ENCODE data around the gene VAPB. TPM values are rescaled to one million over a fixed set of nuclear protein-coding genes. Genes with fewer than 3 reads are reported as not detected.

The VAPB gene
- total RNA-seq, 1 experiment from 2014 or later: 46.6 TPM

DNA sequence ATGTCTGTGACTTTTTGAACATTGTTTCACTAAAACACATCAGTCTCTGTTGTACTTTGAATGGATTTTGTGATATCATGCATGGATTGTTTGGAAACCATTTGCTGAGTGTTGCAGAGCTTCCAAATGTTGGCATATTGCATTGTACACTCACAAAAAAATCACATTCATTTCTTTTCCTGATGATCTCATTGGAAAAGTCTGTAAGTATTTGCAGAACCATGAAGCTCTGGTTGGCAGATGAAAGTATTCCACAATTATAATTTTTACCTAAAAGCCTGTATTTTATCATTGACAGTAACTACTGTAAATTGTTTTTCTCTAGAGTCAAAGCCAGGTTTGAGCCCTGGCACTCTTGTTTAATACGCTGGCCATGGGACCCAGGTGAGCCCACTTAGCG lies 42.1 kb downstream of the VAPB start:
- Mint-ChIP-seq H3K27ac (no peak overlapping the region), H3K9me3 (no peaks in the 10 kb centered on the region), H3K4me3 (no peak overlapping the region), H3K4me1 (peaks cover 38% of the 10 kb centered on the region), H3K36me3 (peaks cover 15% of the 10 kb centered on the region), H3K27me3 (ENCODE audit: low read depth) (no peaks in the 10 kb centered on the region)
- no peak for ATAC-seq
- CTCF ChIA-PET: no interaction called here
- POLR2A ChIA-PET: no interaction called here
- no peak for TF ChIP-seq NR1H2 (CRISPR knock-in tag; IDR thresholded peaks at IDR 0.05)
- DNase-seq (ENCODE audit: low spot score): no peak

DNA sequence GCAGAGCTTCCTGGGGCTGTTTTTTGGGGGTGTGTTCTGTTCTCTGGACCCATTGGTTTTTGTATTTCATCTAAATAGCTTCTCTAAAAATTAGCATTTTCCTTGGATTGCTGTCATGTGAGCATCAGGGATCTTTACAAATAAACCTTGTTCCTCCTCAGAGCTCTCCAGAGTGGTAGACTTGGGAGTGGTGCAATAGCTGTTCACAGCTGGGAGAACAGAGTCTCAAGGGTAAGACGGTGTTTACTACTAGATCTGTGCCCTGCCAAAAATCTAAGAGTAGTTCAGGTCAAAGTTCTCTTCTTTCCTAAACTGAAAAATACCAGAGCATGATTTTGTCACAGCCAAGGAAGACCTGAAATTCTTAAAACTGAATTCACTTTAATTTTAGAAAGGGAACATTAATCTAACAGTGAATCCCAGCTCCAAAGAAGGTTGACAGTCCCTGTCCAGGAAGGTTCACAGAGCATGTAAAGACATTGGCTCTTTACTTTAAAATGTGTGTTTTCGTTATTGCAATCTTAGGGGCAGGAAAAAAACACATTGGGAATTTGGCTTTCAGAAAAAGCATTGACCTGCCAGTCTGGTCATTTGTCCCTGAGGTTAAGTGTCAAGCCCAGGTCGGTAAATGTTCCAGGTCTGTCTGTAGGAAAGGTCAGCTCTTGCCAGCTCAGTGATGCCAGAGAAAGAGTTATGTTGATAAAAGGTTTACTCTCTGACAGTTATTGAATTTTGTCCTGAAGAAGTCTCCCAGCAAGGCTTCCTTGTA lies 43.3 kb downstream of the VAPB start:
- peaks cover 18% of the 10 kb centered on the region for H3K36me3 Mint-ChIP-seq
- H3K4me3 Mint-ChIP-seq: no peak overlapping the region
- TF ChIP-seq, protein P1, sequence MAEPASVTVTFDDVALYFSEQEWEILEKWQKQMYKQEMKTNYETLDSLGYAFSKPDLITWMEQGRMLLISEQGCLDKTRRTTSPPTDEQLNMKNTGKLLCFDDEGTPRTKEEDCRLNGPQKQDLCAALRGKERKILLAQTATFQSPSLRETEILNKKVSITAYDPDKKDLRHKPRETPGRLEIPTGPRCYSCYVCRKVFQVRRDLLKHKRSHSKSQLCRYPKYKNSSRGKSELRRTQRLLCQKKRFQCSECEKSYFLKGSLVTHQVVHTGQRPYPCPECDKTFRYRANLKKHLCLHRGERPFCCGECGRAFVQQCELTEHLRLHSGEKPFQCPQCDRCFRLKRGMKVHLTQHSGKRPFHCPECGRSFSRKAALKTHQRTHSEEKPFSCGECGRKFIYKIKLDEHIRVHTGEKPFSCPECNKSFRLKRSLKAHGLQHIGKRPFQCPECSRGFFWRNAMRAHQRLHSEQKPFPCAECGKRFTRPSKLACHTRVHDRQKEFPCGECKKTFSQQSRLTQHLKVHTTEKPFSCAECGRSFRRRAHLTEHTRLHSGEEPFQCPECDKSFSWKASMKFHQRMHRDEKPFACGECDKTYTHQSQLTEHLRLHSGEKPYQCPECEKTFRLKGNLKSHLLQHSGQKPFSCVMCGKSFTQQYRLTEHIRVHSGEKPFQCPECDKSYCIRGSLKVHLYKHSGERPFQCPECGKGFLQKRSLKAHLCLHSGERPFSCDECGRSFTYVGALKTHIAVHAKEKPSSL (CRISPR knock-in tag; conservative IDR thresholded peaks at IDR 0.05): no peak
- no peak for TF ChIP-seq TP53 (CRISPR knock-in tag; IDR thresholded peaks at IDR 0.05)
- TF ChIP-seq, protein P2, sequence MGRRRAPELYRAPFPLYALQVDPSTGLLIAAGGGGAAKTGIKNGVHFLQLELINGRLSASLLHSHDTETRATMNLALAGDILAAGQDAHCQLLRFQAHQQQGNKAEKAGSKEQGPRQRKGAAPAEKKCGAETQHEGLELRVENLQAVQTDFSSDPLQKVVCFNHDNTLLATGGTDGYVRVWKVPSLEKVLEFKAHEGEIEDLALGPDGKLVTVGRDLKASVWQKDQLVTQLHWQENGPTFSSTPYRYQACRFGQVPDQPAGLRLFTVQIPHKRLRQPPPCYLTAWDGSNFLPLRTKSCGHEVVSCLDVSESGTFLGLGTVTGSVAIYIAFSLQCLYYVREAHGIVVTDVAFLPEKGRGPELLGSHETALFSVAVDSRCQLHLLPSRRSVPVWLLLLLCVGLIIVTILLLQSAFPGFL (CRISPR knock-in tag; IDR thresholded peaks at IDR 0.05; ENCODE audit: borderline replicate concordance): no peak
- TF ChIP-seq JAZF1 (CRISPR knock-in tag; IDR thresholded peaks at IDR 0.05): no peak
- no peaks in the 10 kb centered on the region for H3K27me3 Mint-ChIP-seq (ENCODE audit: low read depth)
- H3K4me1 Mint-ChIP-seq: peaks cover 40% of the 10 kb centered on the region
- no peak for DNase-seq (ENCODE audit: low spot score)
- ChIA-PET POLR2A (interaction anchor here (0.6 to 0.7 kb wide), 2 partner anchors 27 to 43 kb away, joined by 3 to 7 read pairs; partner anchors contain the start of gene VAPB), CTCF (no interaction called here)
- no peak for ATAC-seq
- H3K9me3 Mint-ChIP-seq: no peaks in the 10 kb centered on the region
- H3K27ac Mint-ChIP-seq: no peak overlapping the region

DNA sequence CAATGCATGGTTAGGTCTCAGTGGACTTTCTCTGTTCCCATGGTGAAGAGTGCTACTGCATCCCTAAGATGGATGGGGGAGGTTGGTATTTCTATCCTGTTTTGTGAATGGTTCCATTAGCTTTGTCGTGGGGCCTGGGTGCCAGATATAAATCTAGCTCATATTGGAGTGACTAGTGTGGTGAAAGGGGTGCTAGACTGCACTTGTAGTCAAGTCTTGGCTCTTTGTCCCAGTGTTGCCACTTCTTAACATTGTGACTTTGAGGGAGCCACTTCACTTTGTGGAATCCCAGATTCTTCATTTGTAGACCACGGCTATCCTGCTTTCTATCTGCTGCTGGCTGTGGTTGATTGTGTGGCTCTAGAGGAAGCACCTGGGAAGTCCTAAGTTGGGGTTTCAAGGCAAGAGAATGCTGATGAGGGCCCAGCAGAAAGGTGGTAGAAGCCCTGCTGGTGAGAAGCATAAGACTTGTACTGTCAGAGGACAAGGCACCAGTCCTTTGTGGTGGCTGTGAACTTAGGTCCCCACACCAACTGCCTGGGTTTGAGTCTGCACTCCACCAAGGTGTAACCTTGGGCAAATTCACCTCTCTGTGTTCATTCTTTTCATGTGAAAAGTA lies 44.1 kb downstream of the VAPB start:
- Mint-ChIP-seq H3K9me3 (no peaks in the 10 kb centered on the region), H3K27ac (peak overlapping the region; percentile 43; the same call in 1 of the 2 replicates), H3K36me3 (peaks cover 23% of the 10 kb centered on the region), H3K4me1 (peaks cover 45% of the 10 kb centered on the region), H3K4me3 (no peak overlapping the region), H3K27me3 (ENCODE audit: low read depth) (no peaks in the 10 kb centered on the region)
- DNase-seq (ENCODE audit: low spot score): no peak
- no peak for ATAC-seq
- ChIA-PET POLR2A (interaction anchor here (0.7 kb wide), 1 partner anchor 44 kb away, joined by 3 read pairs; the partner anchor contains the start of gene VAPB), CTCF (no interaction called here)
- TF ChIP-seq NFYB (CRISPR knock-in tag; conservative IDR thresholded peaks at IDR 0.05; ENCODE audit: low read depth) (no peak), TP53 (CRISPR knock-in tag; IDR thresholded peaks at IDR 0.05) (no peak), EMX1 (CRISPR knock-in tag; IDR thresholded peaks at IDR 0.05) (no peak), SP1 (CRISPR knock-in tag; conservative IDR thresholded peaks at IDR 0.05) (no peak), IRF2 (CRISPR knock-in tag; IDR thresholded peaks at IDR 0.05; ENCODE audit: borderline replicate concordance, low read depth) (no peak), TEAD1 (CRISPR knock-in tag; IDR thresholded peaks at IDR 0.05) (no peak), ZNF232 (CRISPR knock-in tag; IDR thresholded peaks at IDR 0.05) (no peak), ZNF317 (CRISPR knock-in tag; IDR thresholded peaks at IDR 0.05; ENCODE audit: borderline replicate concordance, low read depth) (no peak)
- TF ChIP-seq, protein P3, sequence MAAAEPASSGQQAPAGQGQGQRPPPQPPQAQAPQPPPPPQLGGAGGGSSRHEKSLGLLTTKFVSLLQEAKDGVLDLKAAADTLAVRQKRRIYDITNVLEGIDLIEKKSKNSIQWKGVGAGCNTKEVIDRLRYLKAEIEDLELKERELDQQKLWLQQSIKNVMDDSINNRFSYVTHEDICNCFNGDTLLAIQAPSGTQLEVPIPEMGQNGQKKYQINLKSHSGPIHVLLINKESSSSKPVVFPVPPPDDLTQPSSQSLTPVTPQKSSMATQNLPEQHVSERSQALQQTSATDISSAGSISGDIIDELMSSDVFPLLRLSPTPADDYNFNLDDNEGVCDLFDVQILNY (CRISPR knock-in tag; IDR thresholded peaks at IDR 0.05): no peak
- TF ChIP-seq, protein P4, sequence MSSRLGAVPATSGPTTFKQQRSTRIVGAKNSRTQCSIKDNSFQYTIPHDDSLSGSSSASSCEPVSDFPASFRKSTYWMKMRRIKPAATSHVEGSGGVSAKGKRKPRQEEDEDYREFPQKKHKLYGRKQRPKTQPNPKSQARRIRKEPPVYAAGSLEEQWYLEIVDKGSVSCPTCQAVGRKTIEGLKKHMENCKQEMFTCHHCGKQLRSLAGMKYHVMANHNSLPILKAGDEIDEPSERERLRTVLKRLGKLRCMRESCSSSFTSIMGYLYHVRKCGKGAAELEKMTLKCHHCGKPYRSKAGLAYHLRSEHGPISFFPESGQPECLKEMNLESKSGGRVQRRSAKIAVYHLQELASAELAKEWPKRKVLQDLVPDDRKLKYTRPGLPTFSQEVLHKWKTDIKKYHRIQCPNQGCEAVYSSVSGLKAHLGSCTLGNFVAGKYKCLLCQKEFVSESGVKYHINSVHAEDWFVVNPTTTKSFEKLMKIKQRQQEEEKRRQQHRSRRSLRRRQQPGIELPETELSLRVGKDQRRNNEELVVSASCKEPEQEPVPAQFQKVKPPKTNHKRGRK (CRISPR knock-in tag; IDR thresholded peaks at IDR 0.05; ENCODE audit: borderline replicate concordance): no peak
- TF ChIP-seq, protein P5, sequence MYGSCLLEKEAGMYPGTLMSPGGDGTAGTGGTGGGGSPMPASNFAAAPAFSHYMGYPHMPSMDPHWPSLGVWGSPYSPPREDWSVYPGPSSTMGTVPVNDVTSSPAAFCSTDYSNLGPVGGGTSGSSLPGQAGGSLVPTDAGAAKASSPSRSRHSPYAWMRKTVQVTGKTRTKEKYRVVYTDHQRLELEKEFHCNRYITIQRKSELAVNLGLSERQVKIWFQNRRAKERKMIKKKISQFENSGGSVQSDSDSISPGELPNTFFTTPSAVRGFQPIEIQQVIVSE (CRISPR knock-in tag; IDR thresholded peaks at IDR 0.05; ENCODE audit: borderline replicate concordance): no peak
- TF ChIP-seq, protein P6, sequence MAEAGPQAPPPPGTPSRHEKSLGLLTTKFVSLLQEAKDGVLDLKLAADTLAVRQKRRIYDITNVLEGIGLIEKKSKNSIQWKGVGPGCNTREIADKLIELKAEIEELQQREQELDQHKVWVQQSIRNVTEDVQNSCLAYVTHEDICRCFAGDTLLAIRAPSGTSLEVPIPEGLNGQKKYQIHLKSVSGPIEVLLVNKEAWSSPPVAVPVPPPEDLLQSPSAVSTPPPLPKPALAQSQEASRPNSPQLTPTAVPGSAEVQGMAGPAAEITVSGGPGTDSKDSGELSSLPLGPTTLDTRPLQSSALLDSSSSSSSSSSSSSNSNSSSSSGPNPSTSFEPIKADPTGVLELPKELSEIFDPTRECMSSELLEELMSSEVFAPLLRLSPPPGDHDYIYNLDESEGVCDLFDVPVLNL (CRISPR knock-in tag; IDR thresholded peaks at IDR 0.05; ENCODE audit: borderline replicate concordance, low read depth): no peak
- TF ChIP-seq, protein P7, sequence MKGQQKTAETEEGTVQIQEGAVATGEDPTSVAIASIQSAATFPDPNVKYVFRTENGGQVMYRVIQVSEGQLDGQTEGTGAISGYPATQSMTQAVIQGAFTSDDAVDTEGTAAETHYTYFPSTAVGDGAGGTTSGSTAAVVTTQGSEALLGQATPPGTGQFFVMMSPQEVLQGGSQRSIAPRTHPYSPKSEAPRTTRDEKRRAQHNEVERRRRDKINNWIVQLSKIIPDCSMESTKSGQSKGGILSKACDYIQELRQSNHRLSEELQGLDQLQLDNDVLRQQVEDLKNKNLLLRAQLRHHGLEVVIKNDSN (CRISPR knock-in tag; IDR thresholded peaks at IDR 0.05): no peak
- TF ChIP-seq, protein P8, sequence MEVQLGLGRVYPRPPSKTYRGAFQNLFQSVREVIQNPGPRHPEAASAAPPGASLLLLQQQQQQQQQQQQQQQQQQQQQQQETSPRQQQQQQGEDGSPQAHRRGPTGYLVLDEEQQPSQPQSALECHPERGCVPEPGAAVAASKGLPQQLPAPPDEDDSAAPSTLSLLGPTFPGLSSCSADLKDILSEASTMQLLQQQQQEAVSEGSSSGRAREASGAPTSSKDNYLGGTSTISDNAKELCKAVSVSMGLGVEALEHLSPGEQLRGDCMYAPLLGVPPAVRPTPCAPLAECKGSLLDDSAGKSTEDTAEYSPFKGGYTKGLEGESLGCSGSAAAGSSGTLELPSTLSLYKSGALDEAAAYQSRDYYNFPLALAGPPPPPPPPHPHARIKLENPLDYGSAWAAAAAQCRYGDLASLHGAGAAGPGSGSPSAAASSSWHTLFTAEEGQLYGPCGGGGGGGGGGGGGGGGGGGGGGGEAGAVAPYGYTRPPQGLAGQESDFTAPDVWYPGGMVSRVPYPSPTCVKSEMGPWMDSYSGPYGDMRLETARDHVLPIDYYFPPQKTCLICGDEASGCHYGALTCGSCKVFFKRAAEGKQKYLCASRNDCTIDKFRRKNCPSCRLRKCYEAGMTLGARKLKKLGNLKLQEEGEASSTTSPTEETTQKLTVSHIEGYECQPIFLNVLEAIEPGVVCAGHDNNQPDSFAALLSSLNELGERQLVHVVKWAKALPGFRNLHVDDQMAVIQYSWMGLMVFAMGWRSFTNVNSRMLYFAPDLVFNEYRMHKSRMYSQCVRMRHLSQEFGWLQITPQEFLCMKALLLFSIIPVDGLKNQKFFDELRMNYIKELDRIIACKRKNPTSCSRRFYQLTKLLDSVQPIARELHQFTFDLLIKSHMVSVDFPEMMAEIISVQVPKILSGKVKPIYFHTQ (CRISPR knock-in tag; IDR thresholded peaks at IDR 0.05): no peak

Measured in WTC11 (cell line).